K562 (cell line): ENCODE measurements around the gene GGTLC2.

Experiments used
- CBX8 ChIP-seq: fragments of 200-600 bp; sonication (generic); IDR thresholded peaks from 2 replicates; pipeline ENCODE4 v1.6.1; 2012; ENCODE audit warnings: borderline replicate concordance, mixed run types, low read depth, mild to moderate bottlenecking, moderate library complexity, mixed read lengths, low read length, control low read depth, inconsistent platforms; ENCODE audit not compliant: poor library complexity, severe bottlenecking; ENCODE audit errors: extremely low read depth
- ELF4 ChIP-seq: fragments of 450-650 bp; formaldehyde crosslinking; IDR thresholded peaks from 2 replicates; pipeline ENCODE4 v1.4.0; 2022; ENCODE audit warnings: missing genetic modification characterization
- MAZ ChIP-seq, 2 experiments: fragments of 450-650 bp in 1 of 2; sonication (generic) in 1 of 2; formaldehyde crosslinking; IDR thresholded peaks in 1 of 2; conservative IDR thresholded peaks in 1 of 2; 2 replicates each; pipeline versions ENCODE4 v1.4.0 to v1.5.0; 2020; ENCODE audit warnings: mild to moderate bottlenecking in 1 of 2, missing genetic modification reagents in 1 of 2
- NBN ChIP-seq: fragments of 450-650 bp; IDR thresholded peaks from 2 replicates; pipeline ENCODE4 v1.6.1; 2016; ENCODE audit warnings: low read depth, mild to moderate bottlenecking
- NR2F6 ChIP-seq: fragments of 450-650 bp; formaldehyde crosslinking; IDR thresholded peaks from 2 replicates; pipeline ENCODE4 v1.4.0; 2020; ENCODE audit warnings: mild to moderate bottlenecking
- NRF1 ChIP-seq, 2 experiments: fragments of 450-650 bp; IDR thresholded peaks in 1 of 2; conservative IDR thresholded peaks in 1 of 2; 2 replicates each; pipeline ENCODE4 v1.6.1; 2014; ENCODE audit warnings: mild to moderate bottlenecking in 2 of 2
- POLR2AphosphoS5 ChIP-seq: IDR thresholded peaks from 2 replicates; pipeline ENCODE4 v1.6.1; 2011; ENCODE audit warnings: mild to moderate bottlenecking, low read depth, low read length, moderate library complexity; ENCODE audit not compliant: control insufficient read depth, insufficient read depth
- POLR3A ChIP-seq: IDR thresholded peaks from 2 replicates; pipeline ENCODE4 v1.6.1; 2011; ENCODE audit warnings: borderline replicate concordance, mild to moderate bottlenecking, moderate library complexity; ENCODE audit not compliant: insufficient read length, insufficient read depth; ENCODE audit errors: extremely low read depth
- ZNF75A ChIP-seq: fragments of 450-650 bp; formaldehyde crosslinking; IDR thresholded peaks from 2 replicates; pipeline ENCODE4 v1.4.0; 2020; ENCODE audit warnings: mild to moderate bottlenecking
- TF ChIP-seq, protein P1 (sequence below): fragments of 450-650 bp; formaldehyde crosslinking; conservative IDR thresholded peaks from 2 replicates; pipeline ENCODE4 v1.4.0; 2022; ENCODE audit warnings: mild to moderate bottlenecking, missing genetic modification characterization
- TF ChIP-seq, protein P2 (sequence below), 3 experiments: IDR thresholded peaks in 2 of 3; conservative IDR thresholded peaks in 1 of 3; 2 replicates each; pipeline ENCODE4 v1.5.1; 2011 to 2012; ENCODE audit warnings: low read length in 3 of 3, mild to moderate bottlenecking in 3 of 3, control low read depth in 2 of 3, improper control_type of control experiment in 1 of 3, inconsistent platforms in 1 of 3, low read depth in 1 of 3, mixed read lengths in 1 of 3, moderate library complexity in 1 of 3; ENCODE audit not compliant: insufficient read depth in 2 of 3

DNA sequence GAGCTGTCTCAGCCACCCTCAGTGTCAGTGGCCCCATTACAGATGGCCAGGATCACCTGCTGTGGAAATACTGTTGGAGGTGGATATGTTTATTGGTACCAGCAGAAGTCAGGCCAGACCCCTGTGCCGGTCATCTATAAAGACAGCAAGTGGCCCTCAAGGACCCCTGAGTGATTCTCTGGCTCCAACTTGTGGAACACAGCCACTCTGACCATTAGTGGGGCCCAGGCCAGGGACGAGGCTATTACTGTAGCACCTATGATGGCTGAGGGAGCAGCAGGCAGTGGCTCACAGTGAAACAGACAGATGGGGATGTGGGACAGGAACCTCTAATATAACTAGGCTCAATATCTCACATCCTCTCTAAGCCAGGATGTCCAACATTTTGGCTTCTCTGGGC is 25.5 kb upstream of the GGTLC2 start:
- TF ChIP-seq ZNF75A (no peak), POLR2AphosphoS5 (no peak), NRF1 (conservative IDR thresholded peaks at IDR 0.05 in 1 of 2, IDR thresholded peaks at IDR 0.05 in 1 of 2) (no peak), MAZ (CRISPR knock-in tag; conservative IDR thresholded peaks at IDR 0.05 in 1 of 2, IDR thresholded peaks at IDR 0.05 in 1 of 2) (no peak), POLR3A (no peak), CBX8 (no peak), NBN (no peak), NR2F6 (CRISPR knock-in tag) (no peak), ELF4 (CRISPR knock-in tag) (no peak)
- TF ChIP-seq, protein P1, sequence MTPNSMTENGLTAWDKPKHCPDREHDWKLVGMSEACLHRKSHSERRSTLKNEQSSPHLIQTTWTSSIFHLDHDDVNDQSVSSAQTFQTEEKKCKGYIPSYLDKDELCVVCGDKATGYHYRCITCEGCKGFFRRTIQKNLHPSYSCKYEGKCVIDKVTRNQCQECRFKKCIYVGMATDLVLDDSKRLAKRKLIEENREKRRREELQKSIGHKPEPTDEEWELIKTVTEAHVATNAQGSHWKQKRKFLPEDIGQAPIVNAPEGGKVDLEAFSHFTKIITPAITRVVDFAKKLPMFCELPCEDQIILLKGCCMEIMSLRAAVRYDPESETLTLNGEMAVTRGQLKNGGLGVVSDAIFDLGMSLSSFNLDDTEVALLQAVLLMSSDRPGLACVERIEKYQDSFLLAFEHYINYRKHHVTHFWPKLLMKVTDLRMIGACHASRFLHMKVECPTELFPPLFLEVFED = no peak
- TF ChIP-seq, protein P2, sequence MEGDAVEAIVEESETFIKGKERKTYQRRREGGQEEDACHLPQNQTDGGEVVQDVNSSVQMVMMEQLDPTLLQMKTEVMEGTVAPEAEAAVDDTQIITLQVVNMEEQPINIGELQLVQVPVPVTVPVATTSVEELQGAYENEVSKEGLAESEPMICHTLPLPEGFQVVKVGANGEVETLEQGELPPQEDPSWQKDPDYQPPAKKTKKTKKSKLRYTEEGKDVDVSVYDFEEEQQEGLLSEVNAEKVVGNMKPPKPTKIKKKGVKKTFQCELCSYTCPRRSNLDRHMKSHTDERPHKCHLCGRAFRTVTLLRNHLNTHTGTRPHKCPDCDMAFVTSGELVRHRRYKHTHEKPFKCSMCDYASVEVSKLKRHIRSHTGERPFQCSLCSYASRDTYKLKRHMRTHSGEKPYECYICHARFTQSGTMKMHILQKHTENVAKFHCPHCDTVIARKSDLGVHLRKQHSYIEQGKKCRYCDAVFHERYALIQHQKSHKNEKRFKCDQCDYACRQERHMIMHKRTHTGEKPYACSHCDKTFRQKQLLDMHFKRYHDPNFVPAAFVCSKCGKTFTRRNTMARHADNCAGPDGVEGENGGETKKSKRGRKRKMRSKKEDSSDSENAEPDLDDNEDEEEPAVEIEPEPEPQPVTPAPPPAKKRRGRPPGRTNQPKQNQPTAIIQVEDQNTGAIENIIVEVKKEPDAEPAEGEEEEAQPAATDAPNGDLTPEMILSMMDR (IDR thresholded peaks at IDR 0.05 in 2 of 3, conservative IDR thresholded peaks at IDR 0.05 in 1 of 3; ENCODE audit: insufficient read depth in 2 of 3, low read depth in 1 of 3, low read length in 3 of 3) = no peak
